Glutamatergic neuron (in vitro differentiated cells): ENCODE measurements around the gene SEC14L2. TPM values are rescaled to one million over a fixed set of nuclear protein-coding genes. Genes with fewer than 3 reads are reported as not detected.
"Not testable (repeated sequence)": the region's sequence is repeated elsewhere in the genome, so short reads cannot be mapped to it uniquely, and the experiment has no call there.

Source experiments
- DNase-seq: peaks from one replicate; pipeline ENCODE4 v3.0.0; 2022
- H3K27ac Mint-ChIP-seq: one replicate; pipeline ENCODE4 v1.8.0; 2020; ENCODE audit warnings: mild to moderate bottlenecking, mixed read lengths, inconsistent platforms; ENCODE audit not compliant: unreplicated experiment
- H3K27me3 Mint-ChIP-seq: one replicate; pipeline ENCODE4 v1.8.0; 2020; ENCODE audit warnings: mild to moderate bottlenecking, moderate library complexity, mixed read lengths, inconsistent platforms; ENCODE audit not compliant: unreplicated experiment
- H3K36me3 Mint-ChIP-seq: one replicate; pipeline ENCODE4 v1.8.0; 2020; ENCODE audit warnings: mild to moderate bottlenecking, mixed read lengths, inconsistent platforms; ENCODE audit not compliant: unreplicated experiment
- H3K4me1 Mint-ChIP-seq: one replicate; pipeline ENCODE4 v1.8.0; 2020; ENCODE audit warnings: mild to moderate bottlenecking, low read depth, mixed read lengths, inconsistent platforms; ENCODE audit not compliant: unreplicated experiment
- H3K4me3 Mint-ChIP-seq: one replicate; pipeline ENCODE4 v1.8.0; 2020; ENCODE audit warnings: mild to moderate bottlenecking, mixed read lengths, inconsistent platforms; ENCODE audit not compliant: unreplicated experiment
- H3K9me3 Mint-ChIP-seq: one replicate; pipeline ENCODE4 v1.8.0; 2020; ENCODE audit warnings: mild to moderate bottlenecking, moderate library complexity, mixed read lengths, inconsistent platforms; ENCODE audit not compliant: unreplicated experiment
- total RNA-seq: library from RNA; stranded (reverse); fragmentation: NEBNext Ultra II Directional; extraction: Animal tissue kit (Norgen Biotek cat#: 25700); gene quantifications from one replicate; pipeline ENCODE4 v1.2.1, GENCODE V29; 2021; ENCODE audit not compliant: unreplicated experiment
- TF ChIP-seq, protein P1 (sequence below): fragments of 200-600 bp; sonication (generic); IDR thresholded peaks from one replicate; pipeline ENCODE4 v1.5.0; 2021; ENCODE audit not compliant: partially characterized antibody, unreplicated experiment

Gene SEC14L2
- total RNA-seq, 1 donor from 2014 or later, result 0.76 TPM

DNA sequence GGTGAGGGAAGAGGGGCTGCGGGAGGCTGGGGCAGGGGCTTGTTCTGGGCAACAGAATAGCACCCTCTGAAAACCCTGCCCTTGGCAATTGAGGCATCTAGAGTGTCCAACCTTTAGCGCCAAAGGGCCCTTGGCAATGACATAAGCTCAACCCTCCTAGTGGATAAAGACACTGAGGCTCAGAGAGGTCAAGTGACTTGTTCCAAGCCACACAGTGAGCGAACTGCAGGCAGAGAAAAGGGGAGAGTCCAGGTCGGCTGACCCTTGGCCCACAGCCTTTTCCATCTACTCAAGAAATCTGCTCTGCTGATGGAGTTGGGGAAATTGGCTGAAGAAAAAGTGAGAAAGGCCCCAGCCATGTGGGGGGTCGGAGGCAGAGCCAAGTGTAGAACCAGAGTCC is 2.9 kb downstream of the SEC14L2 start:
- Mint-ChIP-seq H3K36me3 (no peaks in the 10 kb centered on the region), H3K4me3 (no peak overlapping the region), H3K4me1 (no peaks in the 10 kb centered on the region), H3K27me3 (peaks cover 15% of the 10 kb centered on the region), H3K9me3 (peaks cover 1% of the 10 kb centered on the region), H3K27ac (no peak overlapping the region)
- no peak for DNase-seq
- TF ChIP-seq, protein P1, sequence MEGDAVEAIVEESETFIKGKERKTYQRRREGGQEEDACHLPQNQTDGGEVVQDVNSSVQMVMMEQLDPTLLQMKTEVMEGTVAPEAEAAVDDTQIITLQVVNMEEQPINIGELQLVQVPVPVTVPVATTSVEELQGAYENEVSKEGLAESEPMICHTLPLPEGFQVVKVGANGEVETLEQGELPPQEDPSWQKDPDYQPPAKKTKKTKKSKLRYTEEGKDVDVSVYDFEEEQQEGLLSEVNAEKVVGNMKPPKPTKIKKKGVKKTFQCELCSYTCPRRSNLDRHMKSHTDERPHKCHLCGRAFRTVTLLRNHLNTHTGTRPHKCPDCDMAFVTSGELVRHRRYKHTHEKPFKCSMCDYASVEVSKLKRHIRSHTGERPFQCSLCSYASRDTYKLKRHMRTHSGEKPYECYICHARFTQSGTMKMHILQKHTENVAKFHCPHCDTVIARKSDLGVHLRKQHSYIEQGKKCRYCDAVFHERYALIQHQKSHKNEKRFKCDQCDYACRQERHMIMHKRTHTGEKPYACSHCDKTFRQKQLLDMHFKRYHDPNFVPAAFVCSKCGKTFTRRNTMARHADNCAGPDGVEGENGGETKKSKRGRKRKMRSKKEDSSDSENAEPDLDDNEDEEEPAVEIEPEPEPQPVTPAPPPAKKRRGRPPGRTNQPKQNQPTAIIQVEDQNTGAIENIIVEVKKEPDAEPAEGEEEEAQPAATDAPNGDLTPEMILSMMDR, result no peak

DNA sequence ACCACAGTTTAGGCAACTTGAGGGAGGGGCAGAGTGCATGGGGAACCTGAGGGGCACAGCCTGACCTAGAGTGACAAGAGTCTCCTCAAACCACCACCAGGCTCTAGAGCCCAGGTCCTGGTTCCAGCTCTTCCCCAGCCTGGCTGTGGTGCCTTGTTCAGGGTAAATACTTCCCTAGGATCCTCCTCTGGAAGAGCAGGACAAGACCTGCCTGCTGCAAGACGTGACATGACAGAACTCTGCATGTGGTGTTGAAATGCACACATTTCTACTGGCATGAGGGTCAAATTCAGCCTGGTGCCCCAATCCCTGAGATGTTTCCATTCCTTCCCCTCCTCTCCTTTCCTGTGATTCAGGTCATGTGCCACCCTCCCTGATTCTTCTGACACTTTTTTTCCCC is 3.3 kb downstream of the SEC14L2 start:
- no peak for DNase-seq
- no peak overlapping the region for H3K4me3 Mint-ChIP-seq
- H3K36me3 Mint-ChIP-seq, result no peaks in the 10 kb centered on the region
- no peak overlapping the region for H3K27ac Mint-ChIP-seq
- peaks cover 15% of the 10 kb centered on the region for H3K27me3 Mint-ChIP-seq
- TF ChIP-seq, protein P1, result no peak
- H3K9me3 Mint-ChIP-seq, result peaks cover 1% of the 10 kb centered on the region
- no peaks in the 10 kb centered on the region for H3K4me1 Mint-ChIP-seq

DNA sequence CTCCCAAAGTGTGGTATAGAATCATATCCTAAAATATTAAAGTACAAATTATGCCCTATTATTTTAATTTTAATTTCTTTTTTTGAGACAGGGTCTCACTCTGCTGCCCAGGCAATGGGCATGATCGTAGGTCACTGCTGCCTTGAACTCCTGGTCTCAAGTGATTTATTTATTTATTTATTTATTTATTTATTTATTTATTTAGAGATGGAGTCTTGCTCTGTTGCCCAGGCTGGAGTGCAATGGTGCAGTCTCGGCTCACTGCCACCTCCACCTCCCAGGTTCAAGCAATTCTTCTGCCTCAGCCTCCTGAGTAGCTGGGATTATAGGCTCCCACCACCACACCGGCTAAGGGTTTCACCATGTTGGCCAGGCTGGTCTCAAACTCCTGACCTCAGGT is 4.2 kb downstream of the SEC14L2 start:
- not testable (repeated sequence) for H3K36me3 Mint-ChIP-seq

DNA sequence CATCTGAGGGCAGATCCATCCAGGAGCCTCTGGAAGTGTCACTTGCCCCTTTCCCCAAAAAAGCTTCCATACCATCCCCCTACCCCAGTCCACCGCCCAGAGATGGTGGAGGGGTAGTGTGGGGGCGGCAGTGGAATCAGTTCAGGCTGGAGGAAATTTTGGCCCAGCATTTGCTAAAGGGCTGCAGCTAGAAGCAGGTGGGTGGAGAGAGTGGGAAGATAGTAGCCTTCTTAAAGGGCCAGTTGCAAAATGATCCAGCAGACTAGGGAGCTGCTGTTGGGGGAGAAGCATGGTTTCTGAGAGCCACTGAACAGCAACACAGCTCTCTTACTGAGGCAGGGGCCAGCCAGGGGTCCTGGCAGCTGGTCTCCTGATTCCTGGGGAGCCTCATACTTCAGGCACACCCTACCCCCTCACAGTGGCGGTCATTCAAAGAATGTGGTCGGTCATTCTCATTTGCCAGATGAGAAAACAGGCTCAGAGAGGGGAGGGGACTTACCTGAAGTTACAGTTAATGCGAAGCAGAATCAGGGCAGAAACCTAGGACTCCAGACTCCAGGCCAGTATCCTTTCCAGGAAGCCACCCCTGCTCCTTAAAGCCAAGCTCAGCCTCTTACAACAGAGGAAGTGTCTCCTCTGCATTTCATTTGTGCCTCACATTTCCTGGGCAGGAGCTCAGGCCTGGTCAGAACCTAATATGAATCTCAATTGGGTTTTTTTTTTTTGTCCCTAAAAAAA is 5.4 kb downstream of the SEC14L2 start:
- no peak overlapping the region for H3K4me3 Mint-ChIP-seq
- no peaks in the 10 kb centered on the region for H3K4me1 Mint-ChIP-seq
- no peak overlapping the region for H3K27ac Mint-ChIP-seq
- H3K36me3 Mint-ChIP-seq, result no peaks in the 10 kb centered on the region
- TF ChIP-seq, protein P1, result no peak
- H3K9me3 Mint-ChIP-seq, result no peaks in the 10 kb centered on the region
- no peak for DNase-seq
- peaks cover 9% of the 10 kb centered on the region for H3K27me3 Mint-ChIP-seq

More for the DNA sequence above, 4.2 kb downstream of the SEC14L2 start:
- not testable (repeated sequence) for DNase-seq, H3K4me1 Mint-ChIP-seq, H3K27ac Mint-ChIP-seq, H3K4me3 Mint-ChIP-seq, H3K9me3 Mint-ChIP-seq
- H3K27me3 Mint-ChIP-seq, result peaks cover 15% of the 10 kb centered on the region

DNA sequence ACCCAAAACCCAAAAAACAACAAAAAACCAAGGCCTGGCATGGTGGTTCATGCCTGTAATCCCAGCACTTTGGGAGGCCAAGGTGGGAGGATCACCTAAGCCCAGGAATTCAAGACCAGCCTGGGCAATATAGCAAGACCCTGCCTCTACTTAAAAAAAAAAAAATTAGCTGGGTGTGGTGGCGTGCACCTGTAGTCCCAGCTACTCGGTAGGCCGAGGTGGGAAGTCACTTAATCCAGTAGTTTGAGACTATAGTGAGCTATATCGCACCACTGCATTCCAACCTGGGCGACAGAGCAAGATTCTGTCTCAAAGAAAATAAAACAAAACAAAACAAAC is 5.9 kb downstream of the SEC14L2 start:
- H3K4me3 Mint-ChIP-seq, H3K4me1 Mint-ChIP-seq, H3K9me3 Mint-ChIP-seq, DNase-seq, H3K27ac Mint-ChIP-seq, H3K27me3 Mint-ChIP-seq, H3K36me3 Mint-ChIP-seq: not testable (repeated sequence)

DNA sequence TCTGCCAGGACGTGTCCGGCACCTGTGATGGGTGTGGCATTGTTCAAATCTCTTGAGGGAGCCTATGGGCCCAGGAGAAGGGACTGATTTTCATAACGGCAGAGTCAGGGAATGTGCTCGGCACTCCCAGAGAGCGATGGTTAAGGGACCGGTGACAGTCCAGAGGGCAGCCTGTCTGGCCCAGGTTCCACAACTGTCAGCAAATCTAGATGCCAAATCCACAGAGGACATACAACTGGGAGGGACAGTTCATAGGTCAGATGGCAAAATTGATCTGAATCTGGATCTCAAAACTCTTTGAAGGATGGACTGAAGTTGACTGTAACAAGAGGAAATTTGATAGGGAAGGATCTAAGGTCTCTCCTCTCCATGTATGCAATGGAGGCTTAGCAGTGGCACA is 7.5 kb downstream of the SEC14L2 start:
- Mint-ChIP-seq H3K27ac (no peak overlapping the region), H3K4me3 (no peak overlapping the region), H3K27me3 (no peaks in the 10 kb centered on the region), H3K36me3 (no peaks in the 10 kb centered on the region), H3K9me3 (no peaks in the 10 kb centered on the region), H3K4me1 (no peaks in the 10 kb centered on the region)
- no peak for DNase-seq
- TF ChIP-seq, protein P1, result no peak
